Neural crest cell (in vitro differentiated cells): Measurements from ENCODE around the gene F5. TPM values are rescaled to one million over a fixed set of nuclear protein-coding genes. Genes with fewer than 3 reads are reported as not detected.
A peak's percentile ranks its signal among the peaks of the same experiment; 100 is the strongest.

ENCODE experiments used
- DNase-seq: peaks from one replicate; pipeline ENCODE4 v3.0.0; 2021; ENCODE audit warnings: low read depth, mixed read lengths, low spot score
- H3K27ac Mint-ChIP-seq: one replicate; pipeline ENCODE4 v1.8.0; 2021; ENCODE audit warnings: mild to moderate bottlenecking, mixed read lengths; ENCODE audit not compliant: unreplicated experiment
- H3K27me3 Mint-ChIP-seq: 2 replicates; pipeline ENCODE4 v1.8.0; 2021; ENCODE audit warnings: low read depth, mild to moderate bottlenecking, mixed read lengths
- H3K36me3 Mint-ChIP-seq: 2 replicates; pipeline ENCODE4 v1.8.0; 2021; ENCODE audit warnings: low read depth, mild to moderate bottlenecking, mixed read lengths
- H3K4me1 Mint-ChIP-seq: 2 replicates; pipeline ENCODE4 v1.8.0; 2021; ENCODE audit warnings: mixed read lengths
- H3K4me3 Mint-ChIP-seq: one replicate; pipeline ENCODE4 v1.8.0; 2021; ENCODE audit warnings: mild to moderate bottlenecking, mixed read lengths
- H3K9me3 Mint-ChIP-seq: 2 replicates; pipeline ENCODE4 v1.8.0; 2021; ENCODE audit warnings: mixed read lengths
- total RNA-seq: library from RNA; stranded (reverse); gene quantifications from 2 replicates; pipeline ENCODE4 v1.2.1, GENCODE V29; 2021
- TF ChIP-seq, protein P1 (sequence below): fragments of 200-600 bp; sonication (generic); conservative IDR thresholded peaks from 2 replicates; pipeline ENCODE4 v1.5.0; 2021; ENCODE audit warnings: antibody characterized with exemption, mild to moderate bottlenecking

Gene F5
- total RNA-seq, 1 donor from 2014 or later = not detected

- TF ChIP-seq, protein P1, sequence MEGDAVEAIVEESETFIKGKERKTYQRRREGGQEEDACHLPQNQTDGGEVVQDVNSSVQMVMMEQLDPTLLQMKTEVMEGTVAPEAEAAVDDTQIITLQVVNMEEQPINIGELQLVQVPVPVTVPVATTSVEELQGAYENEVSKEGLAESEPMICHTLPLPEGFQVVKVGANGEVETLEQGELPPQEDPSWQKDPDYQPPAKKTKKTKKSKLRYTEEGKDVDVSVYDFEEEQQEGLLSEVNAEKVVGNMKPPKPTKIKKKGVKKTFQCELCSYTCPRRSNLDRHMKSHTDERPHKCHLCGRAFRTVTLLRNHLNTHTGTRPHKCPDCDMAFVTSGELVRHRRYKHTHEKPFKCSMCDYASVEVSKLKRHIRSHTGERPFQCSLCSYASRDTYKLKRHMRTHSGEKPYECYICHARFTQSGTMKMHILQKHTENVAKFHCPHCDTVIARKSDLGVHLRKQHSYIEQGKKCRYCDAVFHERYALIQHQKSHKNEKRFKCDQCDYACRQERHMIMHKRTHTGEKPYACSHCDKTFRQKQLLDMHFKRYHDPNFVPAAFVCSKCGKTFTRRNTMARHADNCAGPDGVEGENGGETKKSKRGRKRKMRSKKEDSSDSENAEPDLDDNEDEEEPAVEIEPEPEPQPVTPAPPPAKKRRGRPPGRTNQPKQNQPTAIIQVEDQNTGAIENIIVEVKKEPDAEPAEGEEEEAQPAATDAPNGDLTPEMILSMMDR = no peak
- H3K36me3 Mint-ChIP-seq = no peaks in the 10 kb centered on the region
- H3K4me3 Mint-ChIP-seq = peak overlapping the region; percentile 10
- H3K9me3 Mint-ChIP-seq = no peaks in the 10 kb centered on the region
- H3K27ac Mint-ChIP-seq = no peak overlapping the region
- no peaks in the 10 kb centered on the region for H3K27me3 Mint-ChIP-seq
- peaks cover 45% of the 10 kb centered on the region for H3K4me1 Mint-ChIP-seq
- no peak for DNase-seq
Observed at GRCh38 chr1:169488157-169488556, 98.1 kb downstream of the F5 start.

GRCh38 chr1:169487561-169487960, 98.7 kb downstream of the F5 start:
- Mint-ChIP-seq H3K27me3 (no peaks in the 10 kb centered on the region), H3K27ac (no peak overlapping the region), H3K36me3 (no peaks in the 10 kb centered on the region), H3K9me3 (no peaks in the 10 kb centered on the region), H3K4me1 (peaks cover 51% of the 10 kb centered on the region), H3K4me3 (no peak overlapping the region)
- no peak for DNase-seq
- TF ChIP-seq, protein P1 = no peak

DNA sequence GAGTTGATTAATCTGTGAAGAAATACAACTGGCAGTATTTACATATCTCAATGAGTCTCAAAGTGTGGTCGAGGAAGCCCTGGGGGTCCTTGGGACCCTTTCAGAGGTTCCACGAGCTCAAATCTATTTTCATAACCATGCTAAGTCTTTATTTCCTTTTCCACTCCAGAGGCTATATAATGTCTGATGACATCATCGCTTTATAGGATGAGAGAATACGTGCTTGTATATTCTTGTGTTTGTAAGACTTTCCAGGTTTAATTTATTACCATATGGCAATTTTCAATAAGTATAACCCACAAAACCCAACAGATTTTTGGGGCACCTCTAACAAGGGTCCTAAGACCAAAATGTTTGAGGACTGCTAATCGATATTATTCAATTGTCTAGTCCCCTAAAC, 99.1 kb downstream of the F5 start:
- TF ChIP-seq, protein P1 = no peak
- Mint-ChIP-seq H3K27ac (no peak overlapping the region), H3K36me3 (no peaks in the 10 kb centered on the region), H3K4me1 (peaks cover 53% of the 10 kb centered on the region), H3K27me3 (no peaks in the 10 kb centered on the region), H3K4me3 (peak overlapping the region; percentile 90), H3K9me3 (no peaks in the 10 kb centered on the region)
- no peak for DNase-seq

- TF ChIP-seq, protein P1 = no peak
- peak overlapping the region; percentile 90 for H3K4me3 Mint-ChIP-seq
- H3K36me3 Mint-ChIP-seq = no peaks in the 10 kb centered on the region
- H3K27ac Mint-ChIP-seq = peak overlapping the region; percentile 98
- no peak for DNase-seq
- no peaks in the 10 kb centered on the region for H3K27me3 Mint-ChIP-seq
- H3K9me3 Mint-ChIP-seq = no peaks in the 10 kb centered on the region
- H3K4me1 Mint-ChIP-seq = peaks cover 53% of the 10 kb centered on the region
Observed at GRCh38 chr1:169486281-169487051, 99.8 kb downstream of the F5 start.

GRCh38 chr1:169485431-169486280, 100.6 kb downstream of the F5 start, which contains the start of gene SLC19A2:
SLC19A2 (minus strand) TSS chr1:169485944; CDS start chr1:169485766, 178 bp downstream.
- Mint-ChIP-seq H3K9me3 (no peaks in the 10 kb centered on the region), H3K36me3 (no peaks in the 10 kb centered on the region), H3K4me3 (peak within 1 kb of the TSS; percentile 90), H3K4me1 (peaks cover 53% of the 10 kb centered on the region), H3K27me3 (no peaks in the 10 kb centered on the region), H3K27ac (peak within 1 kb of the TSS; percentile 98)
- TF ChIP-seq, protein P1 = peak; percentile 44
- DNase-seq = peak; percentile 86
